Measurements from ENCODE around the gene TMEM198.

Gene TMEM198

GRCh38 chr2:219498280-219499057 is 45.4 kb upstream of the TMEM198 start, which contains the start of gene GMPPA:
Gene GMPPA (plus strand): TSS chr2:219498891. CDS start chr2:219499976, 1,085 bp downstream.
- Histone ChIP-seq H3K9ac (ENCODE audit: insufficient read length) (peak within 1 kb of the TSS; percentile 95), H3K4me3 (peak within 1 kb of the TSS; percentile 85), H3K9me3 (ENCODE audit: low read depth, low read length) (no peaks in the 10 kb centered on the region), H3K36me3 (ENCODE audit: insufficient read depth, low read length) (no peaks in the 10 kb centered on the region), H3K27ac (peak within 1 kb of the TSS; percentile 26)
- TF ChIP-seq EZH2 (IDR thresholded peaks at IDR 0.05): no peak
- peak; percentile 74 for TF ChIP-seq POLR2AphosphoS5 (IDR thresholded peaks at IDR 0.05; ENCODE audit: borderline replicate concordance, low read depth, low read length)
- TF ChIP-seq FOXP2 (optimal IDR thresholded peaks at IDR 0.05; ENCODE audit: control extremely low read depth, extremely low read length, insufficient read depth): peak; percentile 14
- peak; percentile 96 for DNase-seq (ENCODE audit: low read depth, low spot score)

- H3K9ac ChIP-seq (ENCODE audit: insufficient read length): peak overlapping the region; percentile 95
- TF ChIP-seq POLR2AphosphoS5 (IDR thresholded peaks at IDR 0.05; ENCODE audit: borderline replicate concordance, low read depth, low read length): no peak
- no peaks in the 10 kb centered on the region for H3K9me3 ChIP-seq (ENCODE audit: low read depth, low read length)
- DNase-seq (ENCODE audit: low read depth, low spot score): no peak
- peak overlapping the region; percentile 26; the same call in 1 of the 2 replicates for H3K27ac ChIP-seq
- H3K4me3 ChIP-seq: peak overlapping the region; percentile 85
- H3K36me3 ChIP-seq (ENCODE audit: insufficient read depth, low read length): no peaks in the 10 kb centered on the region
These were observed 44.8 kb upstream of the TMEM198 start for GRCh38 chr2:219499058-219499307.

GRCh38 chr2:219499555-219499954 is 44.3 kb upstream of the TMEM198 start:
- no peak for DNase-seq (ENCODE audit: low read depth, low spot score)
- H3K4me3 ChIP-seq: peak overlapping the region; percentile 85
- H3K27ac ChIP-seq: peak overlapping the region; percentile 26
- H3K36me3 ChIP-seq (ENCODE audit: insufficient read depth, low read length): no peaks in the 10 kb centered on the region
- no peaks in the 10 kb centered on the region for H3K9me3 ChIP-seq (ENCODE audit: low read depth, low read length)
- TF ChIP-seq FOXP2 (optimal IDR thresholded peaks at IDR 0.05; ENCODE audit: control extremely low read depth, extremely low read length, insufficient read depth) (no peak), EZH2 (IDR thresholded peaks at IDR 0.05) (no peak), POLR2AphosphoS5 (IDR thresholded peaks at IDR 0.05; ENCODE audit: borderline replicate concordance, low read depth, low read length) (no peak)
- peak overlapping the region; percentile 95 for H3K9ac ChIP-seq (ENCODE audit: insufficient read length)

- no peak overlapping the region for H3K27ac ChIP-seq
- TF ChIP-seq EZH2 (IDR thresholded peaks at IDR 0.05) (no peak), POLR2AphosphoS5 (IDR thresholded peaks at IDR 0.05; ENCODE audit: borderline replicate concordance, low read depth, low read length) (no peak), FOXP2 (optimal IDR thresholded peaks at IDR 0.05; ENCODE audit: control extremely low read depth, extremely low read length, insufficient read depth) (no peak)
- no peaks in the 10 kb centered on the region for H3K9me3 ChIP-seq (ENCODE audit: low read depth, low read length)
- H3K9ac ChIP-seq (ENCODE audit: insufficient read length): no peak overlapping the region
- DNase-seq (ENCODE audit: low read depth, low spot score): no peak
- peak overlapping the region; percentile 85; the same call in 1 of the 2 replicates for H3K4me3 ChIP-seq
- H3K36me3 ChIP-seq (ENCODE audit: insufficient read depth, low read length): no peaks in the 10 kb centered on the region
These were observed 43.7 kb upstream of the TMEM198 start for GRCh38 chr2:219500135-219500534.

GRCh38 chr2:219501849-219502248 is 42.0 kb upstream of the TMEM198 start:
- Histone ChIP-seq H3K27ac (no peak overlapping the region), H3K36me3 (ENCODE audit: insufficient read depth, low read length) (no peaks in the 10 kb centered on the region), H3K9me3 (ENCODE audit: low read depth, low read length) (no peaks in the 10 kb centered on the region), H3K4me3 (no peak overlapping the region), H3K9ac (ENCODE audit: insufficient read length) (no peak overlapping the region)
- TF ChIP-seq EZH2 (IDR thresholded peaks at IDR 0.05): no peak
- TF ChIP-seq POLR2AphosphoS5 (IDR thresholded peaks at IDR 0.05; ENCODE audit: borderline replicate concordance, low read depth, low read length): no peak
- TF ChIP-seq FOXP2 (optimal IDR thresholded peaks at IDR 0.05; ENCODE audit: control extremely low read depth, extremely low read length, insufficient read depth): no peak
- no peak for DNase-seq (ENCODE audit: low read depth, low spot score)

- Histone ChIP-seq H3K9me3 (ENCODE audit: low read depth, low read length) (no peaks in the 10 kb centered on the region), H3K27ac (no peak overlapping the region), H3K4me3 (no peak overlapping the region), H3K9ac (ENCODE audit: insufficient read length) (no peak overlapping the region), H3K36me3 (ENCODE audit: insufficient read depth, low read length) (no peaks in the 10 kb centered on the region)
- TF ChIP-seq FOXP2 (optimal IDR thresholded peaks at IDR 0.05; ENCODE audit: control extremely low read depth, extremely low read length, insufficient read depth) (no peak), EZH2 (IDR thresholded peaks at IDR 0.05) (no peak), POLR2AphosphoS5 (IDR thresholded peaks at IDR 0.05; ENCODE audit: borderline replicate concordance, low read depth, low read length) (no peak)
- no peak for DNase-seq (ENCODE audit: low read depth, low spot score)
These were observed 41.2 kb upstream of the TMEM198 start for GRCh38 chr2:219502618-219503017.

GRCh38 chr2:219505585-219505984 is 38.2 kb upstream of the TMEM198 start:
- DNase-seq (ENCODE audit: low read depth, low spot score): no peak
- Histone ChIP-seq H3K9me3 (ENCODE audit: low read depth, low read length) (no peaks in the 10 kb centered on the region), H3K36me3 (ENCODE audit: insufficient read depth, low read length) (no peaks in the 10 kb centered on the region), H3K9ac (ENCODE audit: insufficient read length) (no peak overlapping the region), H3K27ac (no peak overlapping the region), H3K4me3 (no peak overlapping the region)
- TF ChIP-seq FOXP2 (optimal IDR thresholded peaks at IDR 0.05; ENCODE audit: control extremely low read depth, extremely low read length, insufficient read depth) (no peak), POLR2AphosphoS5 (IDR thresholded peaks at IDR 0.05; ENCODE audit: borderline replicate concordance, low read depth, low read length) (no peak), EZH2 (IDR thresholded peaks at IDR 0.05) (no peak)

GRCh38 chr2:219506153-219506801 is 37.6 kb upstream of the TMEM198 start:
- peak overlapping the region; percentile 62 for H3K4me3 ChIP-seq
- no peak overlapping the region for H3K9ac ChIP-seq (ENCODE audit: insufficient read length)
- H3K9me3 ChIP-seq (ENCODE audit: low read depth, low read length): no peaks in the 10 kb centered on the region
- DNase-seq (ENCODE audit: low read depth, low spot score): no peak
- no peaks in the 10 kb centered on the region for H3K36me3 ChIP-seq (ENCODE audit: insufficient read depth, low read length)
- H3K27ac ChIP-seq: peak overlapping the region; percentile 92
- no peak for TF ChIP-seq EZH2 (IDR thresholded peaks at IDR 0.05)
- no peak for TF ChIP-seq FOXP2 (optimal IDR thresholded peaks at IDR 0.05; ENCODE audit: control extremely low read depth, extremely low read length, insufficient read depth)
- TF ChIP-seq POLR2AphosphoS5 (IDR thresholded peaks at IDR 0.05; ENCODE audit: borderline replicate concordance, low read depth, low read length): no peak

Data from SK-N-MC (cell line).